ENCODE measurements around the gene PCED1A. TPM values are rescaled to one million over a fixed set of nuclear protein-coding genes. Genes with fewer than 3 reads are reported as not detected.

PCED1A gene
- total and polyA plus RNA-seq, 2 of the 13 experiments (the other 11 are each of a cell fraction or from before 2014, with no cell fraction given), result 40.1 to 84.2 TPM

DNA sequence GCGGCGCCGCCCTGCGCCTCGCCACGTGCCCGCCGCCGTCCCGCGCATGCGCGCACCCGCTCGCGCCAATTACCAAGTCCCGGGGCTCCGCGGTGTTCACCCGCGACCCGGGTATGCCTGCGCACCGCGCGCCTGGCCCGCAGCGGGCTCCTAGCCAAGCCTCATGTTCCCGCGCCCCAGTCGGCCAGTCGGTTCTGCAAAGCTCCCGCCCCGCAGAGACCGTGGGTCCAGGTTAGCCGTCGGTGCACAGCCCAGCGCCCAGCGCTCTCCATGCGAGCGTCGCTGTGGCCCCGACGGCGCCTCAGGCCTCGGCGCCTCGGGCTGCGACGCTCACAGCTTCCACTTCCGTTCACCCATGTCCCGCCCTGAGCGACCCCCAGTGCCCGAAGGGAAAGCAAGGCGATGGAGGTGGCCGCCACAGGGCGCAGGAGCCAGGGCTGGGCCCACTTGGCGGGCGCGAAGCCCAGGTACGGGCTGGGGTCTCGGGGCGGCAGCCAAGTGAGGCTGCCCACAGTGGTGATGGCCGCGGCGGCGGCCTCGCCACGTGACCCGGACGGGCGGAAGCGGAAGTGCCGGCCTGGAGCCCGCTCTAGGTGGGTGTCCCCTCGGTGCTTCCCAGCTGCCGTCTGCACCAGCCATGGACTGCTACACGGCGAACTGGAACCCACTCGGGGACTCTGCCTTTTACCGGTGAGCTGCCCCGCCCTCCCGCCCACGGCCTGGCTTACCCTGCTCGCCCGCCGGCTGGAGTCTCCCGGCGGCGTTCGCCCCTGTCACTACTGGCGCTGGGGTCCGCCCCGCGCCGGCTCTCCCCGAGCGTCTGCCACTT is at the start of gene PCED1A, which contains the start of gene VPS16 (continued):
- TF ChIP-seq, protein P1, sequence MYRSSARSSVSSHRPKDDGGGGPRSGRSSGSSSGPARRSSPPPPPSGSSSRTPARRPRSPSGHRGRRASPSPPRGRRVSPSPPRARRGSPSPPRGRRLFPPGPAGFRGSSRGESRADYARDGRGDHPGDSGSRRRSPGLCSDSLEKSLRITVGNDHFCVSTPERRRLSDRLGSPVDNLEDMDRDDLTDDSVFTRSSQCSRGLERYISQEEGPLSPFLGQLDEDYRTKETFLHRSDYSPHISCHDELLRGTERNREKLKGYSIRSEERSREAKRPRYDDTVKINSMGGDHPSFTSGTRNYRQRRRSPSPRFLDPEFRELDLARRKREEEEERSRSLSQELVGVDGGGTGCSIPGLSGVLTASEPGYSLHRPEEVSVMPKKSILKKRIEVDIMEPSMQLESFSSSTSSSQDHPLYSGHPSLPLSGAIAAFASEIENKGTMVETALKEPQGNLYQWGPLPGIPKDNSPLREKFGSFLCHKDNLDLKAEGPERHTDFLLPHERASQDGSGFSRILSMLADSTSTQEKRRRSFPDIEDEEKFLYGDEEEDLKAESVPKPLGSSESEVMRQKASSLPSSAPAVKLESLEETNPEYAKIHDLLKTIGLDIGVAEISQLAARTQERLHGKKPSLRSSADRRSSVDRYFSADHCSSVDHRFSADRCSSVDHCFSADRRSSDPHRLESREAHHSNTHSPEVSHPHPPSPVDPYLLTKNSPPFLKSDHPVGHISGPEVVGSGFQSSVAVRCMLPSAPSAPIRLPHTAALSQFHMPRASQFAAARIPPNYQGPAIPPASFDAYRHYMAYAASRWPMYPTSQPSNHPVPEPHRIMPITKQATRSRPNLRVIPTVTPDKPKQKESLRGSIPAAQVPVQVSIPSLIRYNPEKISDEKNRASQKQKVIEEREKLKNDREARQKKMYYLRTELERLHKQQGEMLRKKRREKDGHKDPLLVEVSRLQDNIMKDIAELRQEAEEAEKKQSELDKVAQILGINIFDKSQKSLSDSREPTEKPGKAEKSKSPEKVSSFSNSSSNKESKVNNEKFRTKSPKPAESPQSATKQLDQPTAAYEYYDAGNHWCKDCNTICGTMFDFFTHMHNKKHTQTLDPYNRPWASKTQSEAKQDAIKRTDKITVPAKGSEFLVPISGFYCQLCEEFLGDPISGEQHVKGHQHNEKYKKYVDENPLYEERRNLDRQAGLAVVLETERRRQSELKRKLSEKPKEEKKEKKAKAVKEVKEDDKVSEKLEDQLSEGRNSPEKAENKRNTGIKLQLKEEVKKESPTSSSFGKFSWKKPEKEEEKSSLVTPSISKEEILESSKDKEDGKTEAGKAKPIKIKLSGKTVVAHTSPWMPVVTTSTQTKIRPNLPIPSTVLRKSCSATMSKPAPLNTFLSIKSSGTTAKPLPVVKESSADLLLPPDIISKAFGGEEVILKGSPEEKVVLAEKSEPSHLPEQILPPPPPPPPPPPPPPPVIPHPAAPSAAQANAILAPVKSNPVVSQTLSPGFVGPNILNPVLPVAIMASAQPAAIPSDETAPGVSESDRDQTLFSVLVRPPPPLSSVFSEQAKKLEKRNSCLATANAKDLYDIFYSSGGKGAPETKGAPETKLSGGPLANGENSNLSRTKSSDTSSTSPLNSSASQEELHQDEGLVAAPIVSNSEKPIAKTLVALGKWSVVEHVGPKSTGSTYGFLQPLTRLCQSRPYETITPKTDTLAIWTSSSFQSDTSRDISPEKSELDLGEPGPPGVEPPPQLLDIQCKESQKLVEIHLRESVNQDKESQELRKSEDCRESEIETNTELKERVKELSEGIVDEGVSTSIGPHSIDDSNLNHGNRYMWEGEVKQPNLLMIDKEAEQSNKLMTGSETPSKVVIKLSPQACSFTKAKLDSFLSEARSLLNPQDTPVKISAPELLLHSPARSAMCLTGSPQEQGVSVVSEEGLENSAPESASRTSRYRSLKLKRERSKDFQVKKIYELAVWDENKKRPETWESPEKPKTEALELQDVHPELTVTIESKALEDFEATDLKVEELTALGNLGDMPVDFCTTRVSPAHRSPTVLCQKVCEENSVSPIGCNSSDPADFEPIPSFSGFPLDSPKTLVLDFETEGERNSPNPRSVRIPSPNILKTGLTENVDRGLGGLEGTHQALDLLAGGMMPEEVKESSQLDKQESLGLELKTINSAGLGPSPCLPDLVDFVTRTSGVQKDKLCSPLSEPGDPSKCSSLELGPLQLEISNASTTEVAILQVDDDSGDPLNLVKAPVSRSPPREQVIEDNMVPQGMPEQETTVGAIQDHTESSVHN (CRISPR knock-in tag; IDR thresholded peaks at IDR 0.05), result peak; percentile 90
- peak; percentile 93 for TF ChIP-seq TAF1 (CRISPR knock-in tag; IDR thresholded peaks at IDR 0.05)
- peak; percentile 97 for TF ChIP-seq MXD4 (CRISPR knock-in tag; IDR thresholded peaks at IDR 0.05)
- TF ChIP-seq, protein P2, sequence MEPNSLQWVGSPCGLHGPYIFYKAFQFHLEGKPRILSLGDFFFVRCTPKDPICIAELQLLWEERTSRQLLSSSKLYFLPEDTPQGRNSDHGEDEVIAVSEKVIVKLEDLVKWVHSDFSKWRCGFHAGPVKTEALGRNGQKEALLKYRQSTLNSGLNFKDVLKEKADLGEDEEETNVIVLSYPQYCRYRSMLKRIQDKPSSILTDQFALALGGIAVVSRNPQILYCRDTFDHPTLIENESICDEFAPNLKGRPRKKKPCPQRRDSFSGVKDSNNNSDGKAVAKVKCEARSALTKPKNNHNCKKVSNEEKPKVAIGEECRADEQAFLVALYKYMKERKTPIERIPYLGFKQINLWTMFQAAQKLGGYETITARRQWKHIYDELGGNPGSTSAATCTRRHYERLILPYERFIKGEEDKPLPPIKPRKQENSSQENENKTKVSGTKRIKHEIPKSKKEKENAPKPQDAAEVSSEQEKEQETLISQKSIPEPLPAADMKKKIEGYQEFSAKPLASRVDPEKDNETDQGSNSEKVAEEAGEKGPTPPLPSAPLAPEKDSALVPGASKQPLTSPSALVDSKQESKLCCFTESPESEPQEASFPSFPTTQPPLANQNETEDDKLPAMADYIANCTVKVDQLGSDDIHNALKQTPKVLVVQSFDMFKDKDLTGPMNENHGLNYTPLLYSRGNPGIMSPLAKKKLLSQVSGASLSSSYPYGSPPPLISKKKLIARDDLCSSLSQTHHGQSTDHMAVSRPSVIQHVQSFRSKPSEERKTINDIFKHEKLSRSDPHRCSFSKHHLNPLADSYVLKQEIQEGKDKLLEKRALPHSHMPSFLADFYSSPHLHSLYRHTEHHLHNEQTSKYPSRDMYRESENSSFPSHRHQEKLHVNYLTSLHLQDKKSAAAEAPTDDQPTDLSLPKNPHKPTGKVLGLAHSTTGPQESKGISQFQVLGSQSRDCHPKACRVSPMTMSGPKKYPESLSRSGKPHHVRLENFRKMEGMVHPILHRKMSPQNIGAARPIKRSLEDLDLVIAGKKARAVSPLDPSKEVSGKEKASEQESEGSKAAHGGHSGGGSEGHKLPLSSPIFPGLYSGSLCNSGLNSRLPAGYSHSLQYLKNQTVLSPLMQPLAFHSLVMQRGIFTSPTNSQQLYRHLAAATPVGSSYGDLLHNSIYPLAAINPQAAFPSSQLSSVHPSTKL (CRISPR knock-in tag; IDR thresholded peaks at IDR 0.05), result peak; percentile 78
- peak; percentile 92; the same call in 1 of the 2 replicates for TF ChIP-seq ZNF619 (CRISPR knock-in tag; IDR thresholded peaks at IDR 0.05)
- TF ChIP-seq, protein P3, sequence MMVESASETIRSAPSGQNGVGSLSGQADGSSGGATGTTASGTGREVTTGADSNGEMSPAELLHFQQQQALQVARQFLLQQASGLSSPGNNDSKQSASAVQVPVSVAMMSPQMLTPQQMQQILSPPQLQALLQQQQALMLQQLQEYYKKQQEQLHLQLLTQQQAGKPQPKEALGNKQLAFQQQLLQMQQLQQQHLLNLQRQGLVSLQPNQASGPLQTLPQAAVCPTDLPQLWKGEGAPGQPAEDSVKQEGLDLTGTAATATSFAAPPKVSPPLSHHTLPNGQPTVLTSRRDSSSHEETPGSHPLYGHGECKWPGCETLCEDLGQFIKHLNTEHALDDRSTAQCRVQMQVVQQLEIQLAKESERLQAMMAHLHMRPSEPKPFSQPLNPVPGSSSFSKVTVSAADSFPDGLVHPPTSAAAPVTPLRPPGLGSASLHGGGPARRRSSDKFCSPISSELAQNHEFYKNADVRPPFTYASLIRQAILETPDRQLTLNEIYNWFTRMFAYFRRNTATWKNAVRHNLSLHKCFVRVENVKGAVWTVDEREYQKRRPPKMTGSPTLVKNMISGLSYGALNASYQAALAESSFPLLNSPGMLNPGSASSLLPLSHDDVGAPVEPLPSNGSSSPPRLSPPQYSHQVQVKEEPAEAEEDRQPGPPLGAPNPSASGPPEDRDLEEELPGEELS (CRISPR knock-in tag; IDR thresholded peaks at IDR 0.05), result peak; percentile 46
- TF ChIP-seq HNRNPK (IDR thresholded peaks at IDR 0.05; ENCODE audit: low read depth, low read length, poor library complexity, severe bottlenecking), result peak; percentile 68
- TF ChIP-seq ZNF629 (CRISPR knock-in tag; conservative IDR thresholded peaks at IDR 0.05), result peak; percentile 47; the same call in 1 of the 2 replicates
- TF ChIP-seq HIVEP1 (CRISPR knock-in tag; IDR thresholded peaks at IDR 0.05), result peak; percentile 97
- TF ChIP-seq, protein P4, sequence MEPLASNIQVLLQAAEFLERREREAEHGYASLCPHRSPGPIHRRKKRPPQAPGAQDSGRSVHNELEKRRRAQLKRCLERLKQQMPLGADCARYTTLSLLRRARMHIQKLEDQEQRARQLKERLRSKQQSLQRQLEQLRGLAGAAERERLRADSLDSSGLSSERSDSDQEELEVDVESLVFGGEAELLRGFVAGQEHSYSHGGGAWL (CRISPR knock-in tag; IDR thresholded peaks at IDR 0.05), result peak; percentile 95
- peak; percentile 96 for TF ChIP-seq SALL1 (CRISPR knock-in tag; IDR thresholded peaks at IDR 0.05)

Measured in HepG2 (cell line).